HEK293 (cell line): Measurements from ENCODE around the gene CACNA1C.

Experiments
- KLF7 ChIP-seq: fragments of 450-650 bp; formaldehyde crosslinking; IDR thresholded peaks from 2 replicates; pipeline ENCODE4 v1.5.1; 2016; ENCODE audit warnings: missing biosample characterization, missing genetic modification characterization, borderline replicate concordance
- ZNF311 ChIP-seq: fragments of 450-650 bp; formaldehyde crosslinking; IDR thresholded peaks from 2 replicates; pipeline ENCODE4 v1.5.1; 2017; ENCODE audit warnings: missing biosample characterization, missing genetic modification characterization, borderline replicate concordance
- TF ChIP-seq, protein P1 (sequence below): fragments of 450-650 bp; formaldehyde crosslinking; IDR thresholded peaks from 2 replicates; pipeline ENCODE4 v1.5.1; 2016; ENCODE audit warnings: missing biosample characterization, missing genetic modification characterization
- TF ChIP-seq, protein P2 (sequence below): fragments of 450-650 bp; formaldehyde crosslinking; IDR thresholded peaks from 2 replicates; pipeline ENCODE4 v1.5.1; 2016; ENCODE audit warnings: missing biosample characterization, missing genetic modification characterization

DNA sequence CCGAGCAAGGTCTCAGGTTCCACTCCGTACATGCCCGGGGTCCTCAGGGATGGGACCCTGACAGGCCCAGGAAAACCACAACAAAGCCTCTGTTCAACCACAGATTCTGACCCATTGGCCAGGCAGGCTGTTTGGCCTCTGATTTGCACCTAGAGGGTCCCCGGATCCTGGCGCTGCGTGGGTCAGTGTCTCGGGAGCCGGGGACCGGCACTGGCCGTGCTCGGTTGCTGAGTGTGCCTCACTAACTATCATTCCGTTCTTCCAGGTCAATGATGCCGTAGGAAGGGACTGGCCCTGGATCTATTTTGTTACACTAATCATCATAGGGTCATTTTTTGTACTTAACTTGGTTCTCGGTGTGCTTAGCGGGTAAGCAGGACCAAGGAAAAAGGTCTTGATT lies 451.8 kb downstream of the CACNA1C start:
- TF ChIP-seq, protein P1, sequence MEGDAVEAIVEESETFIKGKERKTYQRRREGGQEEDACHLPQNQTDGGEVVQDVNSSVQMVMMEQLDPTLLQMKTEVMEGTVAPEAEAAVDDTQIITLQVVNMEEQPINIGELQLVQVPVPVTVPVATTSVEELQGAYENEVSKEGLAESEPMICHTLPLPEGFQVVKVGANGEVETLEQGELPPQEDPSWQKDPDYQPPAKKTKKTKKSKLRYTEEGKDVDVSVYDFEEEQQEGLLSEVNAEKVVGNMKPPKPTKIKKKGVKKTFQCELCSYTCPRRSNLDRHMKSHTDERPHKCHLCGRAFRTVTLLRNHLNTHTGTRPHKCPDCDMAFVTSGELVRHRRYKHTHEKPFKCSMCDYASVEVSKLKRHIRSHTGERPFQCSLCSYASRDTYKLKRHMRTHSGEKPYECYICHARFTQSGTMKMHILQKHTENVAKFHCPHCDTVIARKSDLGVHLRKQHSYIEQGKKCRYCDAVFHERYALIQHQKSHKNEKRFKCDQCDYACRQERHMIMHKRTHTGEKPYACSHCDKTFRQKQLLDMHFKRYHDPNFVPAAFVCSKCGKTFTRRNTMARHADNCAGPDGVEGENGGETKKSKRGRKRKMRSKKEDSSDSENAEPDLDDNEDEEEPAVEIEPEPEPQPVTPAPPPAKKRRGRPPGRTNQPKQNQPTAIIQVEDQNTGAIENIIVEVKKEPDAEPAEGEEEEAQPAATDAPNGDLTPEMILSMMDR (tag by site-specific recombination) = no peak
- TF ChIP-seq, protein P2, sequence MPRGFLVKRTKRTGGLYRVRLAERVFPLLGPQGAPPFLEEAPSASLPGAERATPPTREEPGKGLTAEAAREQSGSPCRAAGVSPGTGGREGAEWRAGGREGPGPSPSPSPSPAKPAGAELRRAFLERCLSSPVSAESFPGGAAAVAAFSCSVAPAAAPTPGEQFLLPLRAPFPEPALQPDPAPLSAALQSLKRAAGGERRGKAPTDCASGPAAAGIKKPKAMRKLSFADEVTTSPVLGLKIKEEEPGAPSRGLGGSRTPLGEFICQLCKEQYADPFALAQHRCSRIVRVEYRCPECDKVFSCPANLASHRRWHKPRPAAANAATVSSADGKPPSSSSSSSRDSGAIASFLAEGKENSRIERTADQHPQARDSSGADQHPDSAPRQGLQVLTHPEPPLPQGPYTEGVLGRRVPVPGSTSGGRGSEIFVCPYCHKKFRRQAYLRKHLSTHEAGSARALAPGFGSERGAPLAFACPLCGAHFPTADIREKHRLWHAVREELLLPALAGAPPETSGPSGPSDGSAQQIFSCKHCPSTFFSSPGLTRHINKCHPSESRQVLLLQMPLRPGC (tag by site-specific recombination) = no peak
- TF ChIP-seq ZNF311 (tag by site-specific recombination) (no peak), KLF7 (no peak)
